PC-9 (cell line): Measurements from ENCODE around the gene DMBT1. TPM values are rescaled to one million over a fixed set of nuclear protein-coding genes. Genes with fewer than 3 reads are reported as not detected.

Experiments used
- BruUV-seq: library from RNA; stranded (reverse); fragments of 400-500 nt; replicated peaks from 2 replicates; lab custom pipeline; 2021; lab: Mats Ljungman, UMichigan
- CTCF ChIA-PET: fragments of 300-600 bp; sonication (Branson Sonifier 250); formaldehyde crosslinking; loops from one replicate; lab custom pipeline; 2022; ENCODE audit warnings: antibody characterized with exemption; lab: Charles Lee
- POLR2A ChIA-PET: fragments of 300-600 bp; sonication (Branson Sonifier 250); formaldehyde crosslinking; loops from one replicate; lab custom pipeline; 2022; ENCODE audit warnings: antibody characterized with exemption; ENCODE audit not compliant: unreplicated experiment; lab: Charles Lee
- DNase-seq, 2 experiments: peaks; one replicate each; pipeline versions ENCODE4 v3.0.0 to v3.0.0-alpha.2; 2015 to 2022; ENCODE audit warnings: mixed read lengths in 1 of 2
- H2AFZ ChIP-seq: fragments of 200-600 bp; sonication (generic); 2 replicates; pipeline ENCODE4 v1.8.1; 2017; ENCODE audit warnings: antibody characterized with exemption
- H3F3A ChIP-seq: fragments of 200-600 bp; sonication (generic); 2 replicates; pipeline ENCODE4 v1.8.1; 2017; ENCODE audit warnings: antibody characterized with exemption, mild to moderate bottlenecking, low read depth; ENCODE audit not compliant: insufficient read depth
- H3K27ac ChIP-seq: fragments of 200-600 bp; sonication (generic); 2 replicates; pipeline ENCODE4 v1.6.1; 2016; ENCODE audit warnings: mixed run types
- H3K27me3 ChIP-seq: fragments of 200-600 bp; sonication (generic); 2 replicates; pipeline ENCODE4 v1.6.1; 2016; ENCODE audit warnings: low read depth, mixed run types; ENCODE audit not compliant: insufficient read depth
- H3K36me3 ChIP-seq: fragments of 200-600 bp; sonication (generic); 2 replicates; pipeline ENCODE4 v1.6.1; 2016; ENCODE audit warnings: low read depth, mixed run types
- H3K4me1 ChIP-seq: fragments of 200-600 bp; sonication (generic); replicated peaks from 2 replicates; pipeline ENCODE4 v1.6.1; 2016; ENCODE audit warnings: mixed run types; ENCODE audit not compliant: insufficient read depth
- H3K4me2 ChIP-seq: fragments of 200-600 bp; sonication (generic); 2 replicates; pipeline ENCODE4 v1.6.1; 2017; ENCODE audit warnings: mixed run types
- H3K4me3 ChIP-seq: fragments of 200-600 bp; sonication (generic); 2 replicates; pipeline ENCODE4 v1.6.1; 2016; ENCODE audit warnings: mixed run types
- H3K79me2 ChIP-seq: fragments of 200-600 bp; sonication (generic); 2 replicates; pipeline ENCODE4 v1.6.1; 2017; ENCODE audit warnings: low read depth, mixed run types
- H3K9me2 ChIP-seq: fragments of 200-600 bp; sonication (generic); 2 replicates; pipeline ENCODE4 v1.8.1; 2017; ENCODE audit warnings: mild to moderate bottlenecking; ENCODE audit not compliant: insufficient read depth
- H3K9me3 ChIP-seq: fragments of 200-600 bp; sonication (generic); 2 replicates; pipeline ENCODE4 v1.8.1; 2016; ENCODE audit warnings: low read depth; ENCODE audit not compliant: insufficient read depth
- H4K20me1 ChIP-seq: fragments of 200-600 bp; sonication (generic); 2 replicates; pipeline ENCODE4 v1.8.1; 2017; ENCODE audit not compliant: insufficient read depth
- EZH2 ChIP-seq: fragments of 200-600 bp; sonication (generic); IDR thresholded peaks from 2 replicates; pipeline ENCODE4 v1.8.0; 2017; ENCODE audit warnings: antibody characterized with exemption, low read depth
- intact Hi-C: fragments of 100-400 bp; cut with micrococcal nuclease; formaldehyde crosslinking; loops from one replicate; pipeline ENCODE4 v1.10.0; 2022; ENCODE audit not compliant: unreplicated experiment
- total RNA-seq: library from RNA; stranded (reverse); gene quantifications from 2 replicates; pipeline ENCODE4 v1.2.3, GENCODE V29; 2021
- TF ChIP-seq, protein P1 (sequence below): fragments of 200-600 bp; sonication (generic); conservative IDR thresholded peaks from 2 replicates; pipeline ENCODE4 v1.6.1; 2017; ENCODE audit warnings: mixed run types, antibody characterized with exemption, mild to moderate bottlenecking, moderate library complexity

DMBT1 gene
- total RNA-seq, 1 experiment from 2014 or later = 0.98 TPM

DNA sequence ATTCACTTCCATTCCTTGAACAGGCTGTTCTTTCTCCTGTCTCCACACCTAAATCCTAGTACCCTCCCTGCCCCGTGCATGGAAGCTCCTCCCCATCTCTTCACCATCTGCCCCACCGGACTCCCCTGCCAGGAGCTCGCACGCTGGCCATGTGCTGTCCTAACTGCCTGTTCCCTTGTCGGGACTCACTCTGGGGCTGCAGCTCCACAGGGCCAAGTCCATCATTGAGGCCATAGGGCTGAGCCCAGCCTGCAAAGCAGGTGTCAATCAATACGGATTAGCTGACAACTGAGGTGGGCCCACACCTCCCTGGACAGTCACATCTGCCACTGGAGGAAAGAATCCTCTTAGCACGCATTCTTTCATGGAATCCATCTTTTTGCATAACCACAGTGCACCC is 41.4 kb upstream of the DMBT1 start:
- no peaks in the 10 kb centered on the region for H3K9me2 ChIP-seq
- no peaks in the 10 kb centered on the region for H3K4me1 ChIP-seq
- H3K27ac ChIP-seq = no peak overlapping the region
- no peaks in the 10 kb centered on the region for H3K36me3 ChIP-seq
- TF ChIP-seq EZH2 = no peak
- TF ChIP-seq, protein P1, sequence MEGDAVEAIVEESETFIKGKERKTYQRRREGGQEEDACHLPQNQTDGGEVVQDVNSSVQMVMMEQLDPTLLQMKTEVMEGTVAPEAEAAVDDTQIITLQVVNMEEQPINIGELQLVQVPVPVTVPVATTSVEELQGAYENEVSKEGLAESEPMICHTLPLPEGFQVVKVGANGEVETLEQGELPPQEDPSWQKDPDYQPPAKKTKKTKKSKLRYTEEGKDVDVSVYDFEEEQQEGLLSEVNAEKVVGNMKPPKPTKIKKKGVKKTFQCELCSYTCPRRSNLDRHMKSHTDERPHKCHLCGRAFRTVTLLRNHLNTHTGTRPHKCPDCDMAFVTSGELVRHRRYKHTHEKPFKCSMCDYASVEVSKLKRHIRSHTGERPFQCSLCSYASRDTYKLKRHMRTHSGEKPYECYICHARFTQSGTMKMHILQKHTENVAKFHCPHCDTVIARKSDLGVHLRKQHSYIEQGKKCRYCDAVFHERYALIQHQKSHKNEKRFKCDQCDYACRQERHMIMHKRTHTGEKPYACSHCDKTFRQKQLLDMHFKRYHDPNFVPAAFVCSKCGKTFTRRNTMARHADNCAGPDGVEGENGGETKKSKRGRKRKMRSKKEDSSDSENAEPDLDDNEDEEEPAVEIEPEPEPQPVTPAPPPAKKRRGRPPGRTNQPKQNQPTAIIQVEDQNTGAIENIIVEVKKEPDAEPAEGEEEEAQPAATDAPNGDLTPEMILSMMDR = no peak
- H3K4me3 ChIP-seq = no peak overlapping the region
- H3K79me2 ChIP-seq = no peaks in the 10 kb centered on the region
- peaks cover 8% of the 10 kb centered on the region; the same call in 1 of the 2 replicates for H3K27me3 ChIP-seq
- H2AFZ ChIP-seq = no peak overlapping the region
- DNase-seq = no peak
- intact Hi-C loops = no loop called here
- H3F3A ChIP-seq = no peaks in the 10 kb centered on the region
- no TSS peak for BruUV-seq
- CTCF ChIA-PET = no interaction called here
- H4K20me1 ChIP-seq = no peaks in the 10 kb centered on the region
- no peaks in the 10 kb centered on the region for H3K9me3 ChIP-seq
- no peak overlapping the region for H3K4me2 ChIP-seq
- POLR2A ChIA-PET = no interaction called here

- Histone ChIP-seq H3K27ac (no peak overlapping the region), H3K4me3 (no peak overlapping the region), H2AFZ (no peak overlapping the region), H3F3A (no peaks in the 10 kb centered on the region), H4K20me1 (no peaks in the 10 kb centered on the region), H3K79me2 (no peaks in the 10 kb centered on the region), H3K27me3 (peaks cover 8% of the 10 kb centered on the region; the same call in 1 of the 2 replicates), H3K4me2 (no peak overlapping the region), H3K9me3 (no peaks in the 10 kb centered on the region), H3K36me3 (no peaks in the 10 kb centered on the region), H3K4me1 (no peaks in the 10 kb centered on the region), H3K9me2 (no peaks in the 10 kb centered on the region)
- no peak for DNase-seq
- no TSS peak for BruUV-seq
- TF ChIP-seq EZH2 = no peak
- TF ChIP-seq, protein P1 = no peak
- POLR2A ChIA-PET = no interaction called here
- intact Hi-C loops = no loop called here
- CTCF ChIA-PET = no interaction called here
These were observed 40.7 kb upstream of the DMBT1 start for GRCh38 chr10:122519873-122520272.

- Histone ChIP-seq H3K27me3 (peaks cover 8% of the 10 kb centered on the region; the same call in 1 of the 2 replicates), H3K9me3 (no peaks in the 10 kb centered on the region), H2AFZ (no peak overlapping the region), H3K36me3 (no peaks in the 10 kb centered on the region), H3K79me2 (no peaks in the 10 kb centered on the region), H3K4me1 (no peaks in the 10 kb centered on the region), H3K27ac (no peak overlapping the region), H3K4me3 (no peak overlapping the region), H3K4me2 (no peak overlapping the region), H3F3A (no peaks in the 10 kb centered on the region), H3K9me2 (no peaks in the 10 kb centered on the region), H4K20me1 (no peaks in the 10 kb centered on the region)
- TF ChIP-seq EZH2 = no peak
- TF ChIP-seq, protein P1 = no peak
- ChIA-PET CTCF (no interaction called here), POLR2A (no interaction called here)
- intact Hi-C loops = no loop called here
- DNase-seq = no peak
- no TSS peak for BruUV-seq
These were observed 39.5 kb upstream of the DMBT1 start for GRCh38 chr10:122521011-122521410.
